Keratinocyte (primary cell): Measurements from ENCODE around the gene FRS3. TPM values are rescaled to one million over a fixed set of nuclear protein-coding genes. Genes with fewer than 3 reads are reported as not detected.

Experiments
- DNase-seq: peaks from one replicate; pipeline ENCODE4 v3.0.0-alpha.2; 2011; ENCODE audit warnings: low read depth, missing footprints, low spot score
- FAIRE-seq: peaks from 2 replicates; lab custom pipeline; 2011; peaks lifted over from hg19 to GRCh38; lab: Jason Lieb, UNC
- H2AFZ ChIP-seq: 2 replicates; pipeline ENCODE4 v1.6.0; 2012; ENCODE audit warnings: low read length, control low read depth, inconsistent platforms; ENCODE audit not compliant: control insufficient read depth
- H3K27ac ChIP-seq: 2 replicates; pipeline ENCODE4 v1.5.1; 2011; ENCODE audit warnings: low read length; ENCODE audit not compliant: control insufficient read depth, insufficient read depth
- H3K27me3 ChIP-seq: 3 replicates; pipeline ENCODE4 v1.6.0; 2011; ENCODE audit warnings: low read length; ENCODE audit not compliant: control insufficient read depth, insufficient read depth; ENCODE audit errors: extremely low read depth
- H3K36me3 ChIP-seq, 2 experiments: 2 replicates in 1 of 2; 3 replicates in 1 of 2; pipeline ENCODE4 v1.5.1; 2011; ENCODE audit warnings: low read length in 2 of 2, mild to moderate bottlenecking in 1 of 2; ENCODE audit not compliant: control insufficient read depth in 2 of 2, insufficient read depth in 2 of 2; ENCODE audit errors: extremely low read depth in 1 of 2
- H3K4me1 ChIP-seq: 3 replicates; pipeline ENCODE4 v1.5.1; 2011; ENCODE audit warnings: low read length; ENCODE audit not compliant: control insufficient read depth, insufficient read depth; ENCODE audit errors: extremely low read depth
- H3K4me2 ChIP-seq: 3 replicates; pipeline ENCODE4 v1.6.0; 2011; ENCODE audit warnings: low read depth, low read length; ENCODE audit not compliant: control insufficient read depth, insufficient read depth; ENCODE audit errors: extremely low read depth
- H3K4me3 ChIP-seq, 3 experiments: fragments of 200-600 bp in 1 of 3; sonication (generic) in 1 of 3; 2 replicates in 2 of 3; 3 replicates in 1 of 3; pipeline ENCODE4 v1.5.1; 2011 to 2016; ENCODE audit warnings: low read length in 3 of 3, mild to moderate bottlenecking in 3 of 3, control low read depth in 2 of 3, inconsistent platforms in 1 of 3, low read depth in 1 of 3, mixed read lengths in 1 of 3, mixed run types in 1 of 3, moderate library complexity in 1 of 3; ENCODE audit not compliant: control insufficient read depth in 2 of 3, insufficient read depth in 2 of 3; ENCODE audit errors: extremely low read depth in 1 of 3
- H3K79me2 ChIP-seq: 2 replicates; pipeline ENCODE4 v1.6.0; 2012; ENCODE audit warnings: low read length; ENCODE audit not compliant: control insufficient read depth, insufficient read depth
- H3K9ac ChIP-seq: 3 replicates; pipeline ENCODE4 v1.6.0; 2011; ENCODE audit warnings: low read length; ENCODE audit not compliant: control insufficient read depth, insufficient read depth; ENCODE audit errors: extremely low read depth
- H3K9me1 ChIP-seq: 3 replicates; pipeline ENCODE4 v1.6.0; 2011; ENCODE audit warnings: low read length; ENCODE audit not compliant: control insufficient read depth, insufficient read depth; ENCODE audit errors: extremely low read depth
- H3K9me3 ChIP-seq: 2 replicates; pipeline ENCODE4 v1.5.1; 2012; ENCODE audit warnings: low read depth, low read length; ENCODE audit not compliant: control insufficient read depth
- H4K20me1 ChIP-seq: 3 replicates; pipeline ENCODE4 v1.6.0; 2011; ENCODE audit warnings: low read length; ENCODE audit not compliant: control insufficient read depth, insufficient read depth; ENCODE audit errors: extremely low read depth
- EZH2 ChIP-seq: IDR thresholded peaks from one replicate; pipeline ENCODE4 v1.6.1; 2012; ENCODE audit warnings: inconsistent platforms, mild to moderate bottlenecking, low read length, moderate library complexity
- dilution Hi-C: fragments of 300-500 bp; cut with MboI; formaldehyde crosslinking; loops from one replicate; pipeline ENCODE4 v1.7.0; 2020; ENCODE audit warnings: low sequenced_read_pairs; ENCODE audit not compliant: extremely low pct_ligation_motif_present
- polyA plus RNA-seq, 5 experiments: library from polyadenylated mRNA; depleted of rRNA in 3 of 5; stranded (reverse) in 3 of 5; stranded (forward) in 1 of 5; unstranded in 1 of 5; fragments of >200 nt; gene quantifications; 1 replicate in 1 of 5; 2 replicates in 3 of 5; 3 replicates in 1 of 5; pipeline versions ENCODE4 v1.2.1 to v1.2.3, GENCODE V29; 2011 to 2012; ENCODE audit warnings: missing spikeins in 2 of 5, low read depth in 1 of 5, low replicate concordance in 1 of 5
- TF ChIP-seq, protein P1 (sequence below), 3 experiments: IDR thresholded peaks in 1 of 3; conservative IDR thresholded peaks in 1 of 3; optimal IDR thresholded peaks in 1 of 3; 2 replicates in 2 of 3; 3 replicates in 1 of 3; pipeline versions ENCODE3 to v1.5.1; 2011; ENCODE audit warnings: low read length in 3 of 3, mild to moderate bottlenecking in 3 of 3, moderate library complexity in 2 of 3, control low read depth in 1 of 3, inconsistent platforms in 1 of 3; ENCODE audit not compliant: insufficient read depth in 2 of 3; ENCODE audit errors: extremely low read depth in 1 of 3

Gene FRS3
- polyA plus RNA-seq, 1 donor (not counting 4 experiments of a cell fraction or from before 2014, with no cell fraction given), result 2.0 TPM

DNA sequence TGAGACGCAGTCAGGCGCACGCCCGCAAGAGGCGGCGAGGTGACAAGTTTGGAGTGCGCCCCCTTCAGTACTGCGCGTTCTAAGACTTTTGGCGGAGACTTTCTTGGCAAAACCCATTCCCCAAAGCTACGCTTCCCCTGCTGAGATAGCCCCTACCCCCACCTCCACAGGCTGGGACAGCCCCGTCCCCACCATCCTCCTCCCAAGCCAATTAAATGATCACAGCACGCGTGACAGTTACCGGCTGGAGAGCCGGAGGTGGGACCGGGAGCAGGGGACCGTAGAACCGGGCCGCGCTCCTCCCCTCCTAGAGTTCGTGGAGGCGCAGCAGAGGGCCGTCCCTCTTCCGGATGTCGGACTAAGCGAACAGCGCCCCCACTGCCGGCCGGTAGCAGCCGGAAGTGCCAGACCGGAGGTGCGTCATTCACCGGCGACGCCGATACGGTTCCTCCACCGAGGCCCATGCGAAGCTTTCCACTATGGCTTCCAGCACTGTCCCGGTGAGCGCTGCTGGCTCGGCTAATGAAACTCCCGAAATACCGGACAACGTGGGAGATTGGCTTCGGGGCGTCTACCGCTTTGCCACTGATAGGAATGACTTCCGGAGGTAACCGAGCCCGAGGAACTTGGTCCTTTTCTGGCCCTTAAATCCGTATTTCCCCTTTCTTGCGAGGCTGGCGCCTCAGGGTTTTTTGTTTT, 7.7 kb upstream of the FRS3 start, which contains the start of gene TOMM6:
TOMM6 (plus strand) TSS at position 476 of the 699 bp plus-strand sequence; CDS start at position 480, 4 bp downstream.
- no peak for TF ChIP-seq EZH2
- TF ChIP-seq, protein P1, sequence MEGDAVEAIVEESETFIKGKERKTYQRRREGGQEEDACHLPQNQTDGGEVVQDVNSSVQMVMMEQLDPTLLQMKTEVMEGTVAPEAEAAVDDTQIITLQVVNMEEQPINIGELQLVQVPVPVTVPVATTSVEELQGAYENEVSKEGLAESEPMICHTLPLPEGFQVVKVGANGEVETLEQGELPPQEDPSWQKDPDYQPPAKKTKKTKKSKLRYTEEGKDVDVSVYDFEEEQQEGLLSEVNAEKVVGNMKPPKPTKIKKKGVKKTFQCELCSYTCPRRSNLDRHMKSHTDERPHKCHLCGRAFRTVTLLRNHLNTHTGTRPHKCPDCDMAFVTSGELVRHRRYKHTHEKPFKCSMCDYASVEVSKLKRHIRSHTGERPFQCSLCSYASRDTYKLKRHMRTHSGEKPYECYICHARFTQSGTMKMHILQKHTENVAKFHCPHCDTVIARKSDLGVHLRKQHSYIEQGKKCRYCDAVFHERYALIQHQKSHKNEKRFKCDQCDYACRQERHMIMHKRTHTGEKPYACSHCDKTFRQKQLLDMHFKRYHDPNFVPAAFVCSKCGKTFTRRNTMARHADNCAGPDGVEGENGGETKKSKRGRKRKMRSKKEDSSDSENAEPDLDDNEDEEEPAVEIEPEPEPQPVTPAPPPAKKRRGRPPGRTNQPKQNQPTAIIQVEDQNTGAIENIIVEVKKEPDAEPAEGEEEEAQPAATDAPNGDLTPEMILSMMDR (optimal IDR thresholded peaks at IDR 0.05 in 1 of 3, IDR thresholded peaks at IDR 0.05 in 1 of 3, conservative IDR thresholded peaks at IDR 0.05 in 1 of 3; ENCODE audit: extremely low read depth in 1 of 3, insufficient read depth in 2 of 3, low read length in 3 of 3), result peak in 2 of 3 experiments; percentile 66 to 93
- Histone ChIP-seq H3K79me2 (peaks cover 17% of the 10 kb centered on the region), H3K9me1 (no peaks in the 10 kb centered on the region), H3K9ac (peak within 1 kb of the TSS; percentile 100), H3K27ac (peak within 1 kb of the TSS; percentile 98), H2AFZ (peak within 1 kb of the TSS; percentile 95), H3K4me1 (peaks cover 25% of the 10 kb centered on the region), H3K4me3 (peak within 1 kb of the TSS; percentile 86 to 100 (median 97)), H3K9me3 (no peaks in the 10 kb centered on the region), H3K4me2 (peak within 1 kb of the TSS; percentile 98), H3K36me3 (peaks cover 12 to 18% of the 10 kb centered on the region in 2 experiments), H4K20me1 (no peaks in the 10 kb centered on the region), H3K27me3 (no peaks in the 10 kb centered on the region)
- peak; percentile 63 for FAIRE-seq
- dilution Hi-C loops, result no loop called here
- peak; percentile 56 for DNase-seq

DNA sequence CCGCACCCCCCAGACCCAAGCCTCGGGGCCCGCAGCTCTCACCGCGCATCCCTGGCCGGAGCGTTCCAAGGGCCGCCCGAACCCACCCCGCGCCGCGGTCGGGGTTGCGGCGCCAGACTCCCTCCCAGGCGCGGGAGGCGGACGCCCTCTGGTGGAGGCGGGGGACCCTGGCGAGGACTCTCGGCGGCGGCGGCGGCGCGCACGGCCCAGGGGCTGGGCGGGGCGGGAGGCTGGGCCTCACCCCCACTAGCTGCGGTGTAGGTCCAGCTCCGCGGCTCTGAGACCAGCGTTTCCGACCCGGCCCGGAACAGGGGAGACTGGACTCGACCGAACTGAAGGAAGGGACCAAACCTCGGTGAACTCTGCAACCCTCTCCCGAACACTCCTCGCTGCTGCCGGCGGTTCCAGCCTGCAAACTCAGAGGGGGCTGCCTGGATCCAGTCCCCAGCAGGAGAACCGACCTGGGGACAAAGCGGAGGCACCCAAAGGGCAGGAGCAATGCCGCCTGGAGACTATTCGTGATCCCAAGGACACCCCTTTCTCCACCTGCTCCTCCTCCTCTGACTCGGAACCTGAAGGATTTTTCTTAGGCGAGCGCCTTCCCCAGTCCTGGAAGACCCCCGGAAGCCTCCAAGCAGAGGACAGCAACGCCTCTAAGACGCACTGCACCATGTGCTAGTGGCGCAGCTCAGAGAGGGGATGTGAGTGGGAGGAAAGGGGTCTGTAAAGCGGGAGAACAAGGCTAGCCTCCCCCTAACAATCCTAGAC, 6.9 kb upstream of the FRS3 start:
- DNase-seq, result no peak
- peak overlapping the region; percentile 98 for H3K4me2 ChIP-seq
- peak overlapping the region; percentile 85 for H2AFZ ChIP-seq

More for the DNA sequence above, 6.9 kb upstream of the FRS3 start:
- no peaks in the 10 kb centered on the region for H4K20me1 ChIP-seq
- H3K27me3 ChIP-seq, result no peaks in the 10 kb centered on the region
- H3K79me2 ChIP-seq, result peaks cover 17% of the 10 kb centered on the region
- no peaks in the 10 kb centered on the region for H3K9me1 ChIP-seq
- peak overlapping the region; percentile 98 for H3K27ac ChIP-seq
- TF ChIP-seq, protein P1 (optimal IDR thresholded peaks at IDR 0.05 in 1 of 3, IDR thresholded peaks at IDR 0.05 in 1 of 3, conservative IDR thresholded peaks at IDR 0.05 in 1 of 3; ENCODE audit: extremely low read depth in 1 of 3, insufficient read depth in 2 of 3, low read length in 3 of 3), result peak in 1 of 3 experiments; percentile 71
- TF ChIP-seq EZH2, result no peak
- no peaks in the 10 kb centered on the region for H3K9me3 ChIP-seq
- H3K4me3 ChIP-seq, result peak overlapping the region; percentile 86 to 100 (median 97)
- dilution Hi-C loops, result no loop called here
- peak overlapping the region; percentile 100 for H3K9ac ChIP-seq
- peaks cover 12 to 18% of the 10 kb centered on the region in 2 experiments for H3K36me3 ChIP-seq
- no peak for FAIRE-seq
- H3K4me1 ChIP-seq, result peaks cover 25% of the 10 kb centered on the region
